ENCODE results near the gene CACNA2D2.

- TF ChIP-seq GABPA (IDR thresholded peaks at IDR 0.05; ENCODE audit: borderline replicate concordance, insufficient read depth, low read length) (no peak), CTCF (IDR thresholded peaks at IDR 0.05; ENCODE audit: control extremely low read depth in 1 of 3, insufficient read depth in 1 of 3, low read depth in 1 of 3, low read length in 3 of 3) (no peak), RNF2 (IDR thresholded peaks at IDR 0.05; ENCODE audit: borderline replicate concordance, low read depth, low read length, missing control alignments, poor library complexity, severe bottlenecking) (no peak), POLR2A (IDR thresholded peaks at IDR 0.05; ENCODE audit: control extremely low read depth in 1 of 2, low read depth in 2 of 2, low read length in 2 of 2) (no peak), RBBP5 (IDR thresholded peaks at IDR 0.05; ENCODE audit: borderline replicate concordance, low read depth, low read length) (no peak), SP1 (IDR thresholded peaks at IDR 0.05; ENCODE audit: low read depth, low read length) (no peak), RXRA (IDR thresholded peaks at IDR 0.05; ENCODE audit: insufficient read depth, low read depth, low read length) (no peak), POLR2AphosphoS5 (IDR thresholded peaks at IDR 0.05; ENCODE audit: low read depth, low read length) (no peak), FOSL1 (IDR thresholded peaks at IDR 0.05; ENCODE audit: insufficient read depth, low read depth, low read length) (no peak), CEBPB (IDR thresholded peaks at IDR 0.05; ENCODE audit: low read depth, low read length) (no peak), RAD21 (IDR thresholded peaks at IDR 0.05 in 1 of 2, conservative IDR thresholded peaks at IDR 0.05 in 1 of 2; ENCODE audit: low read depth in 2 of 2, low read length in 2 of 2) (no peak), CHD1 (IDR thresholded peaks at IDR 0.05; ENCODE audit: low read depth, low read length) (no peak), EP300 (IDR thresholded peaks at IDR 0.05; ENCODE audit: borderline replicate concordance in 1 of 2, low read depth in 2 of 2, low read length in 2 of 2) (no peak), ASH2L (IDR thresholded peaks at IDR 0.05; ENCODE audit: low read length) (no peak)
Measured at GRCh38 chr3:50357481-50357880, 146.0 kb downstream of the CACNA2D2 start.

Data from H1 (cell line).